HL-60 (cell line): ENCODE measurements around the gene SLC25A26.

Experiments
- CTCF ChIP-seq: IDR thresholded peaks from one replicate; pipeline ENCODE4 v1.5.1; 2011; ENCODE audit warnings: low read length, control low read depth, inconsistent platforms; ENCODE audit not compliant: insufficient read depth
- GABPA ChIP-seq: IDR thresholded peaks from 2 replicates; pipeline ENCODE4 v1.6.1; 2012; ENCODE audit warnings: low read depth
- POLR2AphosphoS5 ChIP-seq: IDR thresholded peaks from 2 replicates; pipeline ENCODE4 v1.6.1; 2012; ENCODE audit warnings: low read depth
- REST ChIP-seq: IDR thresholded peaks from 2 replicates; pipeline ENCODE4 v1.6.1; 2012; ENCODE audit warnings: low read depth; ENCODE audit not compliant: insufficient replicate concordance
- SPI1 ChIP-seq: IDR thresholded peaks from 2 replicates; pipeline ENCODE4 v1.6.1; 2012; ENCODE audit warnings: low read depth, mild to moderate bottlenecking, borderline replicate concordance

GRCh38 chr3:66342717-66343356, 122.0 kb downstream of the SLC25A26 start:
- TF ChIP-seq GABPA (no peak), CTCF (no peak), POLR2AphosphoS5 (no peak), REST (no peak), SPI1 (no peak)
